K562 (cell line): ENCODE data around the gene STK11. TPM values are rescaled to one million over a fixed set of nuclear protein-coding genes. Genes with fewer than 3 reads are reported as not detected.

Source experiments
- ELF4 ChIP-seq: fragments of 450-650 bp; formaldehyde crosslinking; IDR thresholded peaks from 2 replicates; pipeline ENCODE4 v1.4.0; 2022; ENCODE audit warnings: missing genetic modification characterization
- EP300 ChIP-seq: IDR thresholded peaks from 2 replicates; pipeline ENCODE4 v1.6.1; 2012; ENCODE audit warnings: low read length, improper control_type of control experiment
- EWSR1 ChIP-seq: fragments of 450-650 bp; IDR thresholded peaks from 2 replicates; pipeline ENCODE4 v1.6.1; 2018; ENCODE audit warnings: borderline replicate concordance, mild to moderate bottlenecking, low read depth, moderate library complexity; ENCODE audit not compliant: partially characterized antibody
- LARP7 ChIP-seq: fragments of 450-650 bp; IDR thresholded peaks from 2 replicates; pipeline ENCODE4 v1.6.1; 2016
- LEF1 ChIP-seq: fragments of 450-650 bp; IDR thresholded peaks from 2 replicates; pipeline ENCODE4 v1.6.1; 2016; ENCODE audit warnings: mild to moderate bottlenecking
- MAZ ChIP-seq, 2 experiments: fragments of 450-650 bp in 1 of 2; sonication (generic) in 1 of 2; formaldehyde crosslinking; IDR thresholded peaks in 1 of 2; conservative IDR thresholded peaks in 1 of 2; 2 replicates each; pipeline versions ENCODE4 v1.4.0 to v1.5.0; 2020; ENCODE audit warnings: mild to moderate bottlenecking in 1 of 2, missing genetic modification reagents in 1 of 2
- PTRF ChIP-seq: fragments of 450-650 bp; IDR thresholded peaks from 2 replicates; pipeline ENCODE4 v1.6.1; 2016; ENCODE audit warnings: mild to moderate bottlenecking, missing genetic modification characterization, missing compliant biosample characterization
- RBM39 ChIP-seq: fragments of 200-400 bp; formaldehyde crosslinking; optimal IDR thresholded peaks from 2 replicates; pipeline ENCODE3; 2018; ENCODE audit warnings: low read depth, low read length
- RHOXF2B ChIP-seq: fragments of 250-450 bp; sonication (Bioruptor Pico); conservative IDR thresholded peaks from 2 replicates; pipeline ENCODE4 v1.5.1; 2021
- SAP30 ChIP-seq: fragments of 200-600 bp; sonication (generic); IDR thresholded peaks from 2 replicates; pipeline ENCODE4 v1.6.1; 2012; ENCODE audit warnings: borderline replicate concordance, low read depth, mild to moderate bottlenecking, moderate library complexity, low read length, control low read depth, inconsistent platforms; ENCODE audit not compliant: insufficient read depth, poor library complexity, severe bottlenecking
- SMARCE1 ChIP-seq: fragments of 450-650 bp; IDR thresholded peaks from 2 replicates; pipeline ENCODE4 v1.7.1; 2016; ENCODE audit warnings: mild to moderate bottlenecking
- SP2 ChIP-seq: IDR thresholded peaks from 2 replicates; pipeline ENCODE4 v1.6.1; 2011; ENCODE audit warnings: mild to moderate bottlenecking, low read depth, low read length, moderate library complexity; ENCODE audit not compliant: poor library complexity, severe bottlenecking; ENCODE audit errors: extremely low read depth
- TEAD4 ChIP-seq, 2 experiments: sonication (generic) in 1 of 2; formaldehyde crosslinking in 1 of 2; IDR thresholded peaks; 2 replicates each; pipeline versions ENCODE4 v1.6.1 to v1.8.0; 2012 to 2022; ENCODE audit warnings: borderline replicate concordance in 1 of 2, inconsistent platforms in 1 of 2, low read length in 1 of 2, mild to moderate bottlenecking in 1 of 2, missing genetic modification reagents in 1 of 2
- ZNF551 ChIP-seq: fragments of 250-450 bp; sonication (Bioruptor Pico); IDR thresholded peaks from 2 replicates; pipeline ENCODE4 v1.5.0; 2021; ENCODE audit warnings: mild to moderate bottlenecking, moderate library complexity
- polyA plus RNA-seq, 8 experiments: library from polyadenylated mRNA; depleted of rRNA in 4 of 8; stranded (reverse) in 5 of 8; unstranded in 3 of 8; fragments of >200 nt; fragmentation: Nextera tagmentation in 2 of 8; fragmentation: Illumina TruSeq in 1 of 8; extraction: Ambion mirVana in 2 of 8; extraction: Trizol in 1 of 8; gene quantifications; 2 replicates each; pipeline versions ENCODE4 v1.2.1 to v1.2.3, GENCODE V29; 2011 to 2014; ENCODE audit warnings: inconsistent platforms in 1 of 8, missing spikeins in 1 of 8
- total RNA-seq, 7 experiments: library from RNA; depleted of rRNA in 6 of 7; stranded (reverse); fragments of >200 nt in 6 of 7; fragmentation: Illumina TruSeq in 2 of 7; extraction: Trizol in 2 of 7; gene quantifications; 2 replicates each; pipeline versions ENCODE4 v1.2.1 to v1.2.3, GENCODE V29; 2011 to 2021; ENCODE audit warnings: low replicate concordance in 1 of 7
- TF ChIP-seq, protein P1 (sequence below): sonication (generic); formaldehyde crosslinking; IDR thresholded peaks from 2 replicates; pipeline ENCODE4 v1.8.0; 2022; ENCODE audit warnings: mild to moderate bottlenecking, missing genetic modification reagents, borderline replicate concordance
- TF ChIP-seq, protein P2 (sequence below): fragments of 200-800 bp; sonication (Bioruptor generic); IDR thresholded peaks from 2 replicates; pipeline ENCODE4 v1.6.1; 2017; ENCODE audit warnings: missing genetic modification characterization, missing compliant biosample characterization
- TF ChIP-seq, protein P3 (sequence below), 3 experiments: fragments of 200-800 bp in 1 of 3; sonication (Bioruptor generic) in 1 of 3; sonication (generic) in 1 of 3; formaldehyde crosslinking in 1 of 3; IDR thresholded peaks; 2 replicates each; pipeline versions ENCODE4 v1.6.1 to v1.8.0; 2016 to 2022; ENCODE audit warnings: mild to moderate bottlenecking in 2 of 3, missing compliant biosample characterization in 2 of 3, missing genetic modification characterization in 2 of 3, missing genetic modification reagents in 1 of 3
- TF ChIP-seq, protein P4 (sequence below): fragments of 250-450 bp; sonication (Bioruptor Pico); IDR thresholded peaks from 2 replicates; pipeline ENCODE4 v1.4.0; 2020; ENCODE audit warnings: mild to moderate bottlenecking, moderate library complexity

The STK11 gene
- total and polyA plus RNA-seq, 9 of the 15 experiments (the other 6 are each of a cell fraction or from before 2014, with no cell fraction given), result 0.15 to 96.5 (median 31.7) TPM

DNA sequence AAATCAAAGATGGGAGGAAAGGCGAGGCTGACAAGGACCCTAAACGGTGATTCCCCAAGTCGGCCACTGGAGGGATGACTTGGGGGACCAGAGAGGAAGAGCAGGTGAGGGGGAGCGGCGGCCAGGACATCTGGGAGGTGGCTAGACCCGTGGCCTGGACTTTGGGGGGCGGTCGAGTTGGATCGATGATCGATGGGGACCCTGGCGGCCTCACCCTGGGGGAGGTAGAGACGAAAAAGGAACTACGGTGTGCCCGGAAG, 55.9 kb downstream of the STK11 start (continued):
- TF ChIP-seq TEAD4 (IDR thresholded peaks at IDR 0.05; ENCODE audit: low read length) (no peak), TEAD4 (CRISPR knock-in tag; IDR thresholded peaks at IDR 0.05; ENCODE audit: borderline replicate concordance) (no peak), EWSR1 (no peak), LARP7 (no peak), SP2 (no peak), PTRF (no peak), RBM39 (no peak), EP300 (no peak), ZNF551 (CRISPR knock-in tag) (no peak), SAP30 (no peak), SMARCE1 (0 out of 2 replicates have a peak, but pooled peaks have one; percentile 32), ELF4 (CRISPR knock-in tag) (0 out of 2 replicates have a peak, but pooled peaks have one; percentile 41), MAZ (CRISPR knock-in tag; conservative IDR thresholded peaks at IDR 0.05 in 1 of 2, IDR thresholded peaks at IDR 0.05 in 1 of 2) (peak in 1 of 2 experiments; percentile 12; a peak in 1 of 4 replicates), LEF1 (no peak), RHOXF2B (CRISPR knock-in tag) (no peak)
- TF ChIP-seq, protein P1, sequence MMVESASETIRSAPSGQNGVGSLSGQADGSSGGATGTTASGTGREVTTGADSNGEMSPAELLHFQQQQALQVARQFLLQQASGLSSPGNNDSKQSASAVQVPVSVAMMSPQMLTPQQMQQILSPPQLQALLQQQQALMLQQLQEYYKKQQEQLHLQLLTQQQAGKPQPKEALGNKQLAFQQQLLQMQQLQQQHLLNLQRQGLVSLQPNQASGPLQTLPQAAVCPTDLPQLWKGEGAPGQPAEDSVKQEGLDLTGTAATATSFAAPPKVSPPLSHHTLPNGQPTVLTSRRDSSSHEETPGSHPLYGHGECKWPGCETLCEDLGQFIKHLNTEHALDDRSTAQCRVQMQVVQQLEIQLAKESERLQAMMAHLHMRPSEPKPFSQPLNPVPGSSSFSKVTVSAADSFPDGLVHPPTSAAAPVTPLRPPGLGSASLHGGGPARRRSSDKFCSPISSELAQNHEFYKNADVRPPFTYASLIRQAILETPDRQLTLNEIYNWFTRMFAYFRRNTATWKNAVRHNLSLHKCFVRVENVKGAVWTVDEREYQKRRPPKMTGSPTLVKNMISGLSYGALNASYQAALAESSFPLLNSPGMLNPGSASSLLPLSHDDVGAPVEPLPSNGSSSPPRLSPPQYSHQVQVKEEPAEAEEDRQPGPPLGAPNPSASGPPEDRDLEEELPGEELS, result no peak
- TF ChIP-seq, protein P2, sequence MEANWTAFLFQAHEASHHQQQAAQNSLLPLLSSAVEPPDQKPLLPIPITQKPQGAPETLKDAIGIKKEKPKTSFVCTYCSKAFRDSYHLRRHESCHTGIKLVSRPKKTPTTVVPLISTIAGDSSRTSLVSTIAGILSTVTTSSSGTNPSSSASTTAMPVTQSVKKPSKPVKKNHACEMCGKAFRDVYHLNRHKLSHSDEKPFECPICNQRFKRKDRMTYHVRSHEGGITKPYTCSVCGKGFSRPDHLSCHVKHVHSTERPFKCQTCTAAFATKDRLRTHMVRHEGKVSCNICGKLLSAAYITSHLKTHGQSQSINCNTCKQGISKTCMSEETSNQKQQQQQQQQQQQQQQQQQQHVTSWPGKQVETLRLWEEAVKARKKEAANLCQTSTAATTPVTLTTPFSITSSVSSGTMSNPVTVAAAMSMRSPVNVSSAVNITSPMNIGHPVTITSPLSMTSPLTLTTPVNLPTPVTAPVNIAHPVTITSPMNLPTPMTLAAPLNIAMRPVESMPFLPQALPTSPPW (CRISPR knock-in tag), result no peak
- TF ChIP-seq, protein P3, sequence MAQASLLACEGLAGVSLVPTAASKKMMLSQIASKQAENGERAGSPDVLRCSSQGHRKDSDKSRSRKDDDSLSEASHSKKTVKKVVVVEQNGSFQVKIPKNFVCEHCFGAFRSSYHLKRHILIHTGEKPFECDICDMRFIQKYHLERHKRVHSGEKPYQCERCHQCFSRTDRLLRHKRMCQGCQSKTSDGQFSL (CRISPR knock-in tag; IDR thresholded peaks at IDR 0.05), result peak; percentile 50; the same call in 1 of the 2 replicates
- TF ChIP-seq, protein P3 (tag; IDR thresholded peaks at IDR 0.05), result no peak
- TF ChIP-seq, protein P4, sequence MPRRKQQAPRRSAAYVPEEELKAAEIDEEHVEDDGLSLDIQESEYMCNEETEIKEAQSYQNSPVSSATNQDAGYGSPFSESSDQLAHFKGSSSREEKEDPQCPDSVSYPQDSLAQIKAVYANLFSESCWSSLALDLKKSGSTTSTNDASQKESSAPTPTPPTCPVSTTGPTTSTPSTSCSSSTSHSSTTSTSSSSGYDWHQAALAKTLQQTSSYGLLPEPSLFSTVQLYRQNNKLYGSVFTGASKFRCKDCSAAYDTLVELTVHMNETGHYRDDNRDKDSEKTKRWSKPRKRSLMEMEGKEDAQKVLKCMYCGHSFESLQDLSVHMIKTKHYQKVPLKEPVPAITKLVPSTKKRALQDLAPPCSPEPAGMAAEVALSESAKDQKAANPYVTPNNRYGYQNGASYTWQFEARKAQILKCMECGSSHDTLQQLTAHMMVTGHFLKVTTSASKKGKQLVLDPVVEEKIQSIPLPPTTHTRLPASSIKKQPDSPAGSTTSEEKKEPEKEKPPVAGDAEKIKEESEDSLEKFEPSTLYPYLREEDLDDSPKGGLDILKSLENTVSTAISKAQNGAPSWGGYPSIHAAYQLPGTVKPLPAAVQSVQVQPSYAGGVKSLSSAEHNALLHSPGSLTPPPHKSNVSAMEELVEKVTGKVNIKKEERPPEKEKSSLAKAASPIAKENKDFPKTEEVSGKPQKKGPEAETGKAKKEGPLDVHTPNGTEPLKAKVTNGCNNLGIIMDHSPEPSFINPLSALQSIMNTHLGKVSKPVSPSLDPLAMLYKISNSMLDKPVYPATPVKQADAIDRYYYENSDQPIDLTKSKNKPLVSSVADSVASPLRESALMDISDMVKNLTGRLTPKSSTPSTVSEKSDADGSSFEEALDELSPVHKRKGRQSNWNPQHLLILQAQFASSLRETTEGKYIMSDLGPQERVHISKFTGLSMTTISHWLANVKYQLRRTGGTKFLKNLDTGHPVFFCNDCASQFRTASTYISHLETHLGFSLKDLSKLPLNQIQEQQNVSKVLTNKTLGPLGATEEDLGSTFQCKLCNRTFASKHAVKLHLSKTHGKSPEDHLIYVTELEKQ (CRISPR knock-in tag), result no peak
